ENCODE results near the gene PTCD2.

DNA sequence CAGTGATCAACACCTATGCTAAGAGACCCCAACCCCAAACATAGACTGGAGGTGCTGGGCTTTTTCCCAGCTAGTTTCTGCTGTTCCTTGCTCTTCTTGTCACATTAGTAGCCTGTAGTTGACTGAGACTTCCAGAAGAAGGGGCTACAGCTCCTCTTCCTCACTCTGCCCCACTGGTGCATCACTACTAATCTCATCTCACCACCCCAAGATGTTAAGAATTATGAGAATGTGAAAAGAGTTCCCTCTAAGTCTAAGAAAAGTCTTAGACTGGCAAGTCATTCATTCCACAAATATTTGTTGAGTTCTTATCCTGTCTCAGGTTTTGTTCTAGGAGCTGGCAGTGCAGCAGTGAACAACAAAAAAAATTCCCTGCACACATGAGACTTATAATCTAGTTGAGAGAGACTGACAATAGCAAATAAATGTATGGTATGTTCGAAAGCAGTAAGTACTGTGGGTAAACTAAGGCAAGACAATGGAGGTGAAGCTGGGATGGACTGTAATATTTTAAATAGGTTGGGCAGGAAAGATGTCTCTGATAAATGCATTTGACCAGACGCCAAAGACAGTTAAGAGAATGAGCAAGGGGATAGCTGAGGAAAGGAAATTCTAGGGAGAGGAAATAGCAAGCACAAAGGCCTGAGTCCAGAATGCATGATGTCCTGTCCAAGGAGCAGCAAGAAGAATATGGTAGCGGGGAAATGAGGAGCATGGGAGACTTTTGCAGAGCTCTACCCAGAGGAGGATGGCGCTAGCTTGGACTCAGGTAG, 92.3 kb downstream of the PTCD2 start:
- TF ChIP-seq, protein P1, sequence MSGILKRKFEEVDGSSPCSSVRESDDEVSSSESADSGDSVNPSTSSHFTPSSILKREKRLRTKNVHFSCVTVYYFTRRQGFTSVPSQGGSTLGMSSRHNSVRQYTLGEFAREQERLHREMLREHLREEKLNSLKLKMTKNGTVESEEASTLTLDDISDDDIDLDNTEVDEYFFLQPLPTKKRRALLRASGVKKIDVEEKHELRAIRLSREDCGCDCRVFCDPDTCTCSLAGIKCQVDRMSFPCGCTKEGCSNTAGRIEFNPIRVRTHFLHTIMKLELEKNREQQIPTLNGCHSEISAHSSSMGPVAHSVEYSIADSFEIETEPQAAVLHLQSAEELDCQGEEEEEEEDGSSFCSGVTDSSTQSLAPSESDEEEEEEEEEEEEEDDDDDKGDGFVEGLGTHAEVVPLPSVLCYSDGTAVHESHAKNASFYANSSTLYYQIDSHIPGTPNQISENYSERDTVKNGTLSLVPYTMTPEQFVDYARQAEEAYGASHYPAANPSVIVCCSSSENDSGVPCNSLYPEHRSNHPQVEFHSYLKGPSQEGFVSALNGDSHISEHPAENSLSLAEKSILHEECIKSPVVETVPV (CRISPR knock-in tag; IDR thresholded peaks at IDR 0.05), result no peak
- TF ChIP-seq CSDC2 (CRISPR knock-in tag; IDR thresholded peaks at IDR 0.05) (no peak), TOX (CRISPR knock-in tag; IDR thresholded peaks at IDR 0.05; ENCODE audit: borderline replicate concordance) (no peak), ARNTL (CRISPR knock-in tag; IDR thresholded peaks at IDR 0.05; ENCODE audit: borderline replicate concordance, low read depth) (no peak), ZFP3 (CRISPR knock-in tag; IDR thresholded peaks at IDR 0.05) (no peak), BACH2 (CRISPR knock-in tag; IDR thresholded peaks at IDR 0.05; ENCODE audit: borderline replicate concordance) (no peak), ZNF565 (CRISPR knock-in tag; conservative IDR thresholded peaks at IDR 0.05; ENCODE audit: low read depth) (no peak)
- TF ChIP-seq, protein P2, sequence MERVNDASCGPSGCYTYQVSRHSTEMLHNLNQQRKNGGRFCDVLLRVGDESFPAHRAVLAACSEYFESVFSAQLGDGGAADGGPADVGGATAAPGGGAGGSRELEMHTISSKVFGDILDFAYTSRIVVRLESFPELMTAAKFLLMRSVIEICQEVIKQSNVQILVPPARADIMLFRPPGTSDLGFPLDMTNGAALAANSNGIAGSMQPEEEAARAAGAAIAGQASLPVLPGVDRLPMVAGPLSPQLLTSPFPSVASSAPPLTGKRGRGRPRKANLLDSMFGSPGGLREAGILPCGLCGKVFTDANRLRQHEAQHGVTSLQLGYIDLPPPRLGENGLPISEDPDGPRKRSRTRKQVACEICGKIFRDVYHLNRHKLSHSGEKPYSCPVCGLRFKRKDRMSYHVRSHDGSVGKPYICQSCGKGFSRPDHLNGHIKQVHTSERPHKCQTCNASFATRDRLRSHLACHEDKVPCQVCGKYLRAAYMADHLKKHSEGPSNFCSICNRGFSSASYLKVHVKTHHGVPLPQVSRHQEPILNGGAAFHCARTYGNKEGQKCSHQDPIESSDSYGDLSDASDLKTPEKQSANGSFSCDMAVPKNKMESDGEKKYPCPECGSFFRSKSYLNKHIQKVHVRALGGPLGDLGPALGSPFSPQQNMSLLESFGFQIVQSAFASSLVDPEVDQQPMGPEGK (CRISPR knock-in tag; IDR thresholded peaks at IDR 0.05; ENCODE audit: borderline replicate concordance), result no peak
- TF ChIP-seq, protein P3, sequence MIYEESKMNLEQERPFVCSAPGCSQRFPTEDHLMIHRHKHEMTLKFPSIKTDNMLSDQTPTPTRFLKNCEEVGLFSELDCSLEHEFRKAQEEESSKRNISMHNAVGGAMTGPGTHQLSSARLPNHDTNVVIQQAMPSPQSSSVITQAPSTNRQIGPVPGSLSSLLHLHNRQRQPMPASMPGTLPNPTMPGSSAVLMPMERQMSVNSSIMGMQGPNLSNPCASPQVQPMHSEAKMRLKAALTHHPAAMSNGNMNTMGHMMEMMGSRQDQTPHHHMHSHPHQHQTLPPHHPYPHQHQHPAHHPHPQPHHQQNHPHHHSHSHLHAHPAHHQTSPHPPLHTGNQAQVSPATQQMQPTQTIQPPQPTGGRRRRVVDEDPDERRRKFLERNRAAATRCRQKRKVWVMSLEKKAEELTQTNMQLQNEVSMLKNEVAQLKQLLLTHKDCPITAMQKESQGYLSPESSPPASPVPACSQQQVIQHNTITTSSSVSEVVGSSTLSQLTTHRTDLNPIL (CRISPR knock-in tag; IDR thresholded peaks at IDR 0.05; ENCODE audit: low read depth), result no peak
